Stimulated activated effector memory CD8-positive, alpha-beta T cell treated with anti-CD3 and anti-CD28 coated beads, Interleukin-12 subunit alpha, Interleukin-12 subunit beta, amount 100 ng/mL, for 72 hours (primary cell): ENCODE data around the gene RANBP10.
A peak's percentile ranks its signal among the peaks of the same experiment; 100 is the strongest.

Experiments
- ATAC-seq: fragments of 150-1000 bp; cut with Tn5 transposase; 2 replicates; pipeline ENCODE4 v1.10.0; 2021
- DNase-seq, 2 donors: peaks; one replicate each; pipeline ENCODE4 v3.0.0; 2021 to 2022; ENCODE audit warnings: low spot score in 2 of 2
- H3K27ac Mint-ChIP-seq: one replicate; pipeline ENCODE4 v1.8.0; 2022; ENCODE audit warnings: mild to moderate bottlenecking, mixed read lengths
- H3K36me3 Mint-ChIP-seq: one replicate; pipeline ENCODE4 v1.8.0; 2022; ENCODE audit warnings: mild to moderate bottlenecking, mixed read lengths
- H3K4me1 Mint-ChIP-seq: one replicate; pipeline ENCODE4 v1.8.0; 2022; ENCODE audit warnings: mixed read lengths
- H3K4me3 Mint-ChIP-seq: one replicate; pipeline ENCODE4 v1.8.0; 2022; ENCODE audit warnings: mild to moderate bottlenecking, mixed read lengths
- H3K9me3 Mint-ChIP-seq: one replicate; pipeline ENCODE4 v1.8.0; 2022; ENCODE audit warnings: mixed read lengths

Gene RANBP10

GRCh38 chr16:67750466-67750865 lies 55.9 kb downstream of the RANBP10 start:
- peaks cover 10% of the 10 kb centered on the region for H3K36me3 Mint-ChIP-seq
- H3K9me3 Mint-ChIP-seq = no peaks in the 10 kb centered on the region
- peak overlapping the region; percentile 35 for H3K27ac Mint-ChIP-seq
- ATAC-seq = no peak
- no peak overlapping the region for H3K4me3 Mint-ChIP-seq
- DNase-seq = no peak
- peaks cover 15% of the 10 kb centered on the region for H3K4me1 Mint-ChIP-seq

GRCh38 chr16:67749436-67750078 lies 56.8 kb downstream of the RANBP10 start:
- ATAC-seq (no peak), DNase-seq (no peak)
- no peak overlapping the region for H3K4me3 Mint-ChIP-seq
- peak overlapping the region; percentile 63 for H3K27ac Mint-ChIP-seq
- H3K9me3 Mint-ChIP-seq = no peaks in the 10 kb centered on the region
- H3K36me3 Mint-ChIP-seq = peaks cover 10% of the 10 kb centered on the region
- peaks cover 15% of the 10 kb centered on the region for H3K4me1 Mint-ChIP-seq

GRCh38 chr16:67748834-67749233 lies 57.5 kb downstream of the RANBP10 start:
- DNase-seq = no peak
- no peaks in the 10 kb centered on the region for H3K9me3 Mint-ChIP-seq
- H3K36me3 Mint-ChIP-seq = peaks cover 14% of the 10 kb centered on the region
- peak overlapping the region; percentile 63 for H3K27ac Mint-ChIP-seq
- H3K4me1 Mint-ChIP-seq = peaks cover 15% of the 10 kb centered on the region
- H3K4me3 Mint-ChIP-seq = no peak overlapping the region
- no peak for ATAC-seq

- no peak overlapping the region for H3K27ac Mint-ChIP-seq
- no peak for DNase-seq
These were observed 59.5 kb downstream of the RANBP10 start for GRCh38 chr16:67746846-67747245.

GRCh38 chr16:67741118-67741517 lies 65.2 kb downstream of the RANBP10 start:
- Mint-ChIP-seq H3K27ac (peak overlapping the region; percentile 40), H3K4me1 (peaks cover 9% of the 10 kb centered on the region), H3K9me3 (no peaks in the 10 kb centered on the region), H3K4me3 (no peak overlapping the region), H3K36me3 (peaks cover 48% of the 10 kb centered on the region)
- DNase-seq (no peak), ATAC-seq (peak; percentile 28)

More at GRCh38 chr16:67746846-67747245, 59.5 kb downstream of the RANBP10 start:
- no peak overlapping the region for H3K4me3 Mint-ChIP-seq
- H3K36me3 Mint-ChIP-seq = peaks cover 20% of the 10 kb centered on the region
- H3K4me1 Mint-ChIP-seq = peaks cover 15% of the 10 kb centered on the region
- H3K9me3 Mint-ChIP-seq = no peaks in the 10 kb centered on the region
- ATAC-seq = no peak

- H3K4me3 Mint-ChIP-seq = no peak overlapping the region
- ATAC-seq (no peak), DNase-seq (no peak)
- peaks cover 9% of the 10 kb centered on the region for H3K4me1 Mint-ChIP-seq
- peaks cover 48% of the 10 kb centered on the region for H3K36me3 Mint-ChIP-seq
- H3K9me3 Mint-ChIP-seq = no peaks in the 10 kb centered on the region
- H3K27ac Mint-ChIP-seq = no peak overlapping the region
These were observed 66.0 kb downstream of the RANBP10 start for GRCh38 chr16:67740391-67740790.

- DNase-seq (no peak), ATAC-seq (no peak)
- no peaks in the 10 kb centered on the region for H3K9me3 Mint-ChIP-seq
- no peak overlapping the region for H3K4me3 Mint-ChIP-seq
- H3K27ac Mint-ChIP-seq = peak overlapping the region; percentile 50
- H3K4me1 Mint-ChIP-seq = peaks cover 9% of the 10 kb centered on the region
- H3K36me3 Mint-ChIP-seq = peaks cover 33% of the 10 kb centered on the region
These were observed 69.5 kb downstream of the RANBP10 start for GRCh38 chr16:67736858-67737257.

GRCh38 chr16:67734731-67735201 lies 71.6 kb downstream of the RANBP10 start:
- peak; percentile 11 for ATAC-seq
- no peaks in the 10 kb centered on the region for H3K9me3 Mint-ChIP-seq
- peaks cover 26% of the 10 kb centered on the region for H3K36me3 Mint-ChIP-seq
- H3K27ac Mint-ChIP-seq = peak overlapping the region; percentile 56
- H3K4me3 Mint-ChIP-seq = no peak overlapping the region
- no peak for DNase-seq
- no peaks in the 10 kb centered on the region for H3K4me1 Mint-ChIP-seq

GRCh38 chr16:67733734-67734470 lies 72.5 kb downstream of the RANBP10 start:
- no peak for DNase-seq
- H3K4me3 Mint-ChIP-seq = no peak overlapping the region
- no peak for ATAC-seq
- H3K27ac Mint-ChIP-seq = peak overlapping the region; percentile 56
- H3K9me3 Mint-ChIP-seq = no peaks in the 10 kb centered on the region
- H3K36me3 Mint-ChIP-seq = peaks cover 25% of the 10 kb centered on the region
- no peaks in the 10 kb centered on the region for H3K4me1 Mint-ChIP-seq

- no peak for DNase-seq
- H3K9me3 Mint-ChIP-seq = no peaks in the 10 kb centered on the region
- no peak overlapping the region for H3K27ac Mint-ChIP-seq
- H3K4me1 Mint-ChIP-seq = no peaks in the 10 kb centered on the region
- peaks cover 34% of the 10 kb centered on the region for H3K36me3 Mint-ChIP-seq
- ATAC-seq = no peak
- H3K4me3 Mint-ChIP-seq = no peak overlapping the region
These were observed 74.6 kb downstream of the RANBP10 start for GRCh38 chr16:67731753-67732095.

GRCh38 chr16:67731071-67731752 lies 75.1 kb downstream of the RANBP10 start:
- Mint-ChIP-seq H3K27ac (peak overlapping the region; percentile 53), H3K4me3 (no peak overlapping the region), H3K4me1 (no peaks in the 10 kb centered on the region), H3K36me3 (peaks cover 37% of the 10 kb centered on the region), H3K9me3 (no peaks in the 10 kb centered on the region)
- ATAC-seq = no peak
- DNase-seq = no peak

GRCh38 chr16:67730326-67730725 lies 76.0 kb downstream of the RANBP10 start:
- ATAC-seq (no peak), DNase-seq (no peak)
- Mint-ChIP-seq H3K4me3 (no peak overlapping the region), H3K36me3 (peaks cover 40% of the 10 kb centered on the region), H3K4me1 (no peaks in the 10 kb centered on the region), H3K27ac (peak overlapping the region; percentile 53), H3K9me3 (no peaks in the 10 kb centered on the region)

- no peak for DNase-seq
- H3K9me3 Mint-ChIP-seq = no peaks in the 10 kb centered on the region
- peak overlapping the region; percentile 53 for H3K27ac Mint-ChIP-seq
- no peak for ATAC-seq
- H3K4me1 Mint-ChIP-seq = no peaks in the 10 kb centered on the region
- no peak overlapping the region for H3K4me3 Mint-ChIP-seq
- H3K36me3 Mint-ChIP-seq = peaks cover 40% of the 10 kb centered on the region
These were observed 76.6 kb downstream of the RANBP10 start for GRCh38 chr16:67729636-67730248.

- peak overlapping the region; percentile 80 for H3K27ac Mint-ChIP-seq
- ATAC-seq (no peak), DNase-seq (no peak)
- no peaks in the 10 kb centered on the region for H3K9me3 Mint-ChIP-seq
- H3K4me1 Mint-ChIP-seq = no peaks in the 10 kb centered on the region
- no peak overlapping the region for H3K4me3 Mint-ChIP-seq
- peaks cover 40% of the 10 kb centered on the region for H3K36me3 Mint-ChIP-seq
These were observed 78.6 kb downstream of the RANBP10 start for GRCh38 chr16:67727521-67728485.
